HCT116 (cell line): ENCODE results near the gene HUNK.

Experiments
- CTCF ChIP-seq, 3 experiments: fragments of 200-600 bp in 1 of 3; sonication (generic) in 1 of 3; IDR thresholded peaks in 2 of 3; conservative IDR thresholded peaks in 1 of 3; 2 replicates each; pipeline ENCODE4 v1.5.1; 2012 to 2017; ENCODE audit warnings: low read depth in 2 of 3, low read length in 2 of 3, antibody characterized with exemption in 1 of 3, borderline replicate concordance in 1 of 3, control low read depth in 1 of 3, mild to moderate bottlenecking in 1 of 3, mixed read lengths in 1 of 3, mixed run types in 1 of 3, moderate library complexity in 1 of 3; ENCODE audit not compliant: insufficient read depth in 1 of 3
- JUND ChIP-seq: IDR thresholded peaks from 2 replicates; pipeline ENCODE4 v1.6.1; 2012

GRCh38 chr21:31918250-31918775 lies 45.5 kb downstream of the HUNK start:
- TF ChIP-seq CTCF (IDR thresholded peaks at IDR 0.05 in 2 of 3, conservative IDR thresholded peaks at IDR 0.05 in 1 of 3; ENCODE audit: borderline replicate concordance in 1 of 3, insufficient read depth in 1 of 3, low read depth in 2 of 3, low read length in 2 of 3) (peak in 2 of 3 experiments; percentile 21 to 33; a peak in 3 of 6 replicates), JUND (no peak)
